Inflammatory macrophage treated with lipopolysaccharide for 4 hours (primary cell): Measurements from ENCODE around the gene RERE.
"Not testable (repeated sequence)": the region's sequence is repeated elsewhere in the genome, so short reads cannot be mapped to it uniquely, and the experiment has no call there.

Source experiments
- DNase-seq: peaks from one replicate; pipeline ENCODE4 v3.0.0-alpha.2; 2020

Gene RERE

DNA sequence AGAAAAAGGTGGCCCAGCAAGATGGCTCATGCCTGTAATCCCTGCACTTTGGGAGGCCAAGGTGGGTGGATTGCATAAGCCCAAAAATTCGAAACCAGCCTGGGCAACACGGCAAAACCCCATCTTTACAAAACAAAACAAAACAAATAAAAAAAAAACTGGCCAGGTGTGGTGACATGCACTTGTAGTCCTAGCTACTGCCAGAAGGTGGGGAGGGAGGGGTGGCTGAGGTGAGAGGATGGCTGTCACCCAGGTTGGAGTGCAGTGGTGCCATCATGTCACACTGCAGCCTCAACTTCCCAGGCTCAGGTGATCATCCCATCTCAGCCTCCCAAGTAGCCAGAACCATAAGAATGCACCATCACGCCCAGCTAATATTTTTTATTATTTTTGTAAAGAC is 22.8 kb downstream of the RERE start:
- no peak for DNase-seq

DNA sequence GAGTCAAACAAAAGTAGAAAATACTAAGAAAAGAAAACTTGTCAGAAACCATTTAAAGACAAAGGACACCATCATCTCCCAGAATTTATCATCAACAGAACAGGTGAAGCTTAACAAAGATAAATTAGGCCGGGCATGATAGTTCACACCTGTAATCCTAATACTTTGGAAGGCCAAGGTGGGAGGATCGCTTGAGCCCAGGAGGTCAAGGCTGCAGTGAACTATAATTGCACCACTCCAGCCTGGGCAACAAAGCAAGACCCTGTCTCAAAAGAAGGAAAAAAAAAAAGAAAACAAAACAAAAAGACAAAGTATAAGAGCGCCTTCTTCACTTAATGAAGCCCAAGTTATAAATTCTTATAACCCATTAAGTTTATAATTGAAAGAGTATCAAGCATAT is 25.6 kb downstream of the RERE start:
- no peak for DNase-seq

DNA sequence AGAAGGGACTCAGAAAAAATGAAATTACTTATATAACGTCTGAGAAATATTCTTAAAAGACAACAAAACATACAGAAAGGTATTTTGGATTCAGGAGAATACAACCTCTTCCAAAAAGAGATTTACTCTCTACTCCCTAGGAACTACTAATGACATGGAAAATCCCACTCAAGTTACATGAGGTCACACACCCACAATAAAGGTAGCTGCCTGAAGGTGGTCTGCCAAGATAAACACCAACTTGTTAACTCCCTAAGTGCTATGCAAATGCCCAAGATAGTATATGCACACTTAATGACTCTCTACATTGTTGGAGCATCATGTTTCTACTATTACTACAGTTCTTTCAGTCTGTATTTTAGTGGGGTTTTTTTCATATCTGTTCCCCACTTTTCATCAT is 26.5 kb downstream of the RERE start:
- no peak for DNase-seq

DNA sequence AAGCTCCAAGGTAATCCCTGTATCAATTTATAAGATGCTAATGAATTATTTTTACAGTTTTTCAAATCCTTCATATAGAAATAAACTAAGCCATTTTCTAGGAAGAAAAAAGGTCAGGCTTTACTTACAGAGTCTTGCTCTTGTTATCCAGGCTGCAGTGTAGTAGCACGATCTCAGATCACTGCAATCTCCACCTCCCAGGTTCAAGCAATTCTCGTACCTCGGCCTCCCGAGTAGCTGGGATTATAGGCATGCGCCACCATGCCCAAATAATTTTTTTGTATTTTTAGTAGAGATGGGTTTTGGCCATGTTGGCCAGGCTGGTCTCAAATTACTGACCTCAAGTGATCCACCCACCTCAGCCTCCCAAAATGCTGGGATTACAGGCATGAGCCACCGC is 27.0 kb downstream of the RERE start:
- no peak for DNase-seq

DNA sequence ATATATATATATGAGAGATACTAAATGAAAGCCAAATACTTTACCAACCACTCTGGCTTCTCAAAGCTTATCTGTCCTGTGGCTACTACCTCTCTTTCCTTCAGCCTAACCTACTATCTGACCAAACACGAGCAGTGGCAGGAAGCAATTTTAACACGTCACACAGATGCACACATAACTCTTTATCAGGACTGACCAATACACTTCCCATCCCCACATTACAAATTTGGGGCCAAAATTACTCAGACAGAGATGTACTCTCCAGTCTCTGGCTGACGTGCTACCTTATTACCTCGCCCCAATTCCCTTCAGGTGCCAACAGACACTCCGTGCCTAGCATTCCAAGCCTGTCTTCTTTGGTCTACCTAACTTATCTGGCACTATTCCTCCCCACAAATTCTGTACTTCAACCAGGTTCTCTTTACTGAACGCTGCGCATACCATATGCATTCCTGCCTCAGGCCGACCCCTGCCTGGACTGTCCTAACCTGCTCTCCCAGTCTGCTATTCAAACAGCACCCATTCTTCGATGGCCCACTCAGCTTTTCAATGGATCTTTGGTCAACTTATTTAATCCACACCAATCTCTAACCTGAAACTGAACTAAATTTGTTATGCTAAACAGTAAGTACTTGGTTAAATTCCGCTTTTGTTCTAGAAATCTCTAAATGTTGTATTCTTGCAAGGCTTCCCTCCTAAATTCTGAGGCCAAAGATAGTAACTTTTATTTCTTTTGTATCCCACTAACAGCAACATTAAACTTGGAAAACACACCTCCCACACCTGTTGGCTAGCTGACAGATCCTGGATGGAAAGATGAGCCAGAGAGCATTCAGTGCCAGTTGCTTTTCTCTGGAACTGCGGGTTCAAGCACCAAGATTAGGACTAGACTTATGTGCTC is 27.9 kb downstream of the RERE start:
- no peak for DNase-seq

DNA sequence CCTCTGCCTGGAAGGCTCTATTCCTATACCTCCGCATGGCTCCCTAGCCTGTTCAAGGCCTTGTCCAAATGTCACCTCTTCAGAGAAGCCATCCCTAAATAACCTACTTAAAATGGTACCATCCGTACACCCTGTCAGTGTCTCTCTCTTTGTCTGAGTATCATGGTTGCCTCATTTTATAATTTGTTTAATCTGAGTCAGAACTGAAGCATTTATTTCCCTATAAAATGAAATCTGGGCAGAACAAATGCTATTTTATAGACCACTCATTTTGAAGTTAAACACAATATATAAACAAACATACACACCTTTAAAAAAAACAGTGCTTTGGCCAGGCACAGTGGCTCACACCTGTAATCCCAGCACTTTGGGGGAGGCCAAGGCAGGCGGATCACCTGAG is 30.2 kb downstream of the RERE start:
- no peak for DNase-seq

DNA sequence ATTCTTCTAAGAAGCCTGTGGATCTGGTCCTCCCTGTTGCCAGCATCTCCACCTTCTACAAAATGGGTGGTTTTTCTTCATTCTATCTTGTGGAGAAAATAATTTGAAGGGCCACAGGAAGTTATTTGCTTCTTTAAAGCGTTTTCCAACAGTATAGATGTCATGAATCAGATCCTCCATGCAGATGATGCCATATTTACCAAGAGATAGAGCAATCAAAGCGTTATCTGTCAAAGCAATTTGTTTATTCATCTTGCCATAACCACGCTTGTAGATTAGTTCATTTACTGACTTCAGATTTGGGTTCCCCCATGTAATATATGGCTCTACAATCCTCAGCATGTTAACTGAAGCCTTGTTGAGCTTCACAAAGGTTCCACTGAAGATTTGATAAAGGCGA is 31.2 kb downstream of the RERE start:
- not testable (repeated sequence) for DNase-seq

DNA sequence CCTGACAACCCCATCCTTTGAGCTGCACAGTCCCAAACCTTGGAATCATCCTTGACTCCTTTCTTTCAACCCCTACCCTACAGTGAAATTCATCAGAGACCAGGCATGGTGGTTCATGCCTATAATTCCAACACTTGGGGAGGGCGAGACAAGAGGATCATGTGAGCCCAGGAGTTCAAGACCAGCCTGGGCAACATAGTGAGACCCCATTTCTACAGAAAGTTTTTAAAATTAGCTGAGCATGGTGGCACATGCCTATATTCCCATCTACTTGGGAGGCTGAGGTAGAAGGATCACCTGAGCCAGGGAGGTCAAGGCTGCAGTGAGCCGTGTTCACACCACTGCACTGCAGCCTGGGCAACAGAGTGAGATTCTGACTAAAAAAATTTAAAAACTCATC is 34.5 kb downstream of the RERE start:
- no peak for DNase-seq

DNA sequence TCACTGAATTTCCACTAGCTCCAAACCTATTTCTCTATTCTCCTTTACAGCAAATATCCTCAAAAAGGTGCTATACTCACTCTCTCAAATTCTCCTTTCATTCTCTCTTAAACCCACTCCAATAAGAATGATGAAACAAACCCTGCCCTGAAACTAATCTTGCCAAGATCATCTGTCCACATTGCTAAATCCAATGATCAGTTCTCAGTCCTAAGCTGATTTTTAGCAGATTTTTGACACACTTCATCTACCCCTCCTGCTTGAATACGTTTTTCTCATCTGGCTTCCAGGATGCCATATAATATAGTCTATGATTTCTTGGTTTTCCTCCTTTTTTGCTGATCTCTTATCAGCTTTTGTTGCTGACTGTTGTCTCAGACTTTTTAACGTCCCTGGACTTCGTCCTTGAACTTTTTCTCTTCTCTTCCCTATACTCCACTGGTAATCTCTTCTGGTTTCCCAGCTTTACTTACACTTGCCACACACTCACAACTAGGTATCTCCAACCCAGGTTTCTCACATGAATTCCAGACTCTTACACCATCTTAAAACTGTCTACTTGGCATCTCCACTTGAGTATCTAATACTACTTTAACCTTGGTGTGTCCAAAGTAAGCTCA is 35.3 kb downstream of the RERE start:
- no peak for DNase-seq

DNA sequence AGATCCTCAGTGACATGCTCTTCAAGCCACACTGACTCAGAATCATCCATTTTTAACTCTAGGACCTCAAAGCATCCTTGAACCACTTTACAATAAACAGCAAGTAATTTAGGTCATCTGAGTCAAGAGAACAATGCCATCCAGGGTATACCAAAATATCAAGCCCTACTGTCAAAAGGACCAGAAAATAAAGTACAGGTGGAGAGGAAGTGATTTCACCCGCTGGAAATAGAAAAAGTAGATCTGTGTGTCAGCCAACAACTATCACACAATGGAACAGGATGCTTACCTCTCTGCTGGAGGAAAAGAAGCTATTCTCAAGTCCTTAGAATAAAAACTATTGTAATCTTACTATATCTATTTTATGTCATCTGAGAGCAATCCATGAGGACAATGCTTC is 37.0 kb downstream of the RERE start:
- DNase-seq, result no peak

DNA sequence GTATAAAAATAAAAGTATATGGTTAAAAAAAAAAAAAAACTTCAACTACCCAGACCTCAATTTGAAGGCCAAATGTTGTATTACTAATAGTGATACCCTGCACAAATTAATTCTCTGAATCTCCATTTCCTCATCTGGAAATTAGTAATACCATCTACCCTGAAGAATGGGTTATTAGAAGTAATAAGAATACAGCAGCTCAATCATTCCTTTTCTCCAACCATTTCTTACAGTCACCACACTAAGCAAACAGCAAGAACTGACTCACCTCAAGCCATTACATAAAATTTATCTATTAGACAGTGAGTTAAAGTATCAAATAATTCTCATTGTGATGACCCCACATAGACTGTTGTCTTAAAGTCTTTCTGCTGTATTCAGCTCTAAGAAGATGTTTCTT is 39.6 kb downstream of the RERE start:
- no peak for DNase-seq

DNA sequence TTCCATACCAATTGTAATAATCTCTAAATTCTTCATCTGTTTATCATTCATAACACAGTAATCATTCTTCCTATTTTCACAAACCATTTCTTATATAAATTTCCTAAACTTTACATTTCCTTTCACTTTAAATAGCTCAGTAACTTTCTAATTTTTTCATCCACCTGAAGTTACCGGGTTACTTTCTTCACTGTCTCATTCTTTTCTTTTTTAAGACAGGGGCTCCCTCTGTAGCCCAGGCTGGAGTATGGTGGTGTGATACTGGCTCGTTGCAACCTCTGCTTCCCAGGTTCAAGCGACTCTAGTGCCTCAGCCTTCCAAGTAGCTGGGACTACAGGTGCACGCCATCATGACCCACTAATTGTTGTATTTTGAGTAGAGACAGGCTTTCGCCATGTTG is 41.3 kb downstream of the RERE start:
- no peak for DNase-seq

DNA sequence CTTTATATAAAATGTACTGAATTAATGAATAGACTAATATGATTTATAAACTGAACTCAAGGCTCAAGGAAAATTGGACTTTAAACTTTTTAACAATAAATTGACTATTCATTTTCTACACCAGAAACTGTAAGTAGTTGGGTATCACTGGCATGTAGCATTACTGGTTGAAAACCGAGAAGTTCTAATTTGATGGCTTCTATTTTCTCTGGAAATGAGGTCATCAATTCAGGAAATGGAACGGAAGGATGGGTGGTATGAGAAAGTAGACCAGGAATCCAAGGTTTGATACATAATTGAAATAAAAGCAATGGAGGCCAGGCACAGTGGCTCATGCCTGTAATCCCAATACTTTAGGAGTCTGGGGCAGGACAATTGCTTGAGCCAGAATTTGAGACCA is 50.4 kb downstream of the RERE start:
- no peak for DNase-seq

DNA sequence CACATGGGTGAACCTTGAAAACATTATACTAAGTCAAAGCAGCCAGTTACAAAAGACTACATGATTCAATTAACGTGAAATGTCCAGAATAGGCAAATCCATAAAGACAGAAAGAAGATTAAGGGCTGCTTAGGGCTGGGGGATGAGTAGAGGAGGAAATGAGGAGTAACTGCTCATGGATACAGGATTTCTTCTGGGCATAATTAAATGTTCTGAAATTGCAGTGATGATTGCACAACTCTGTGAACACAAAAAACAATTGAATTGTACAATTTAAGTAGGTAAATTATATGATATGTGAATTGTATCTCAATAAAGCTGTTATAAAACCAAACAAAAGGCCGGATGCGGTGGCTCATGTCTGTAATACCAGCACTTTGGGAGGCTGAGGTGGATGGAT is 52.2 kb downstream of the RERE start:
- no peak for DNase-seq

DNA sequence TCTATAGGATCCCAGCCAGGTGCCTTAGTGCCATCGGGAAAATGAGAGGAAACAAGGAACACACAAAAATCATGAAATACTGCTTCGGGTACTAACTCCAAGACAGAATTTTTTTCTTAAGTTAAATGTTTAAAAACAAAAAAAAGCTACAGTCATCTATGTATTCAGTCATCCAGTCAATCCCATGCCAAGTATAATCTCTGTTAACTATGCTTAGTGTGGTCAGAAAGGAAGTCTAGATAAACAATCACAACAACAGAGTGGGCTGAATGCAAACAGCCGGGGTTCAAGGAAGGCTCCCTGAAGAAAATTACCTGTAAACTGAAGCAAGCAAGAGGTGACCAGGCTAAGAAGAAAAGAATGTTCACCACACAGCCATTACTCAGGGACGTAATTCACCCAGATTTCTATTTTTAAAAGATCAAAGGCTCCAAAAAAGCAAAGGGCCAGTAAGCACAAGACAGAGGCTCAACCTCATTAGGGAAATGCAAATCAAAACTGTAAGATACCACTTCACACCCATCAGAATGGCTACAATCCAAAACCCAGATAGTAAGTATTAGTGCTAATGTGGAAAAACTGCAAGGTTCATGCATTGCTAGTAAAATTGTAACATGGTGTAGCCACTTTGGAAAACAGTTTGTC is 53.0 kb downstream of the RERE start:
- no peak for DNase-seq

DNA sequence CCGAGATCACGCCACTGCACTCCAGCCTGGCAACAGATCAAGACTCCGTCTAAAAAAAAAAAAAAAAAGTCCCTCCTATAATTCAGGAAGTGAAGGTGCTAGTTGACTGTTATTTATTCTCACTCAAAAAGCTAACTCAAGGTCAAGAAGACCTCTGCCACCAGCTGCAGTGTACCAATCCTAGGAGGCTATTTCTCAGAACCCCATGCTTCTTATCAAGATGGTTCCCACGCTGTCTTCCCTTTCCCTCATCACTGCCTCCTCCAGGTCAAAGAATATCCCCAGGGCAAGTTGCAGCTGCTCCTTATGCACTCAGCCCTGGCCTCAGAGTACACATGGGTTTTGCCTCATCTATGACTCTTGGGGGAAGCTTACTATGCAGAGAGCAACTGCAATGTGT is 53.6 kb downstream of the RERE start:
- no peak for DNase-seq

DNA sequence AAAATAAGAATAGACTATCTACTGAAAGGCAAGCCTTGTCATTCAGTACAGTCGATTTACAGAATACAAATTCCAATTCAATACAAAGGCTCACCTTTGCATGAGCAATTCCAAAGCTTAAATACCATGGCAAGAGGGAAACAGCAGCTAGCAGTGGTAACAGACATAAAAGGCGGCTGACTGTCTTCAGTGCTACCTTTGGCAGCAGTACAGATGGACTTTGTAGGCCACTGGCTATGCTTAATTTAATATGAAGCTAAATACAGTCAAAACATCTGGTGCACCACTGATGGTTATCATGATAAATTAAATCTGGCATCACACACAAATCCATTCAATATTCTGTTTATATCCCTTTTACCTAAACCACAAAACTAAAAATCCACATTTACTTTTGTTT is 62.4 kb downstream of the RERE start:
- no peak for DNase-seq

DNA sequence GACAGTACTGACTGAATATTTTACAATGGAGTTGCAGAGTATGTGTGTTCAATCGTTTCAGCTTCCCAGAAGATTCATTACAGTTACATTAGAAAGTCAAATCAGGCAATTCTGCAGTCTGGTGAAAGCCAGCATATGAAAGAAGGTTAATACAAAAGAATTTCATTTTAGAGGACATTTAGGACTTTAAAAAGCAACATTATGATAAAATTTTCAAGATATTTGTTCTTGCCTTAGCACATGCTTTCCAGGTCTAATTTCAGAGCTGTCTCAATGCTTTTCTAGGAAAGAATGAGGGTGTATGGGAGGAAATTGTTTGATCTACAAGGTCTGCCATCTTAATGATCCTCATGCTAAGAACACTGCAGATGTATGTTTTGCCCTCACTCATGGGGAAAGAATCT is 63.2 kb downstream of the RERE start:
- no peak for DNase-seq

DNA sequence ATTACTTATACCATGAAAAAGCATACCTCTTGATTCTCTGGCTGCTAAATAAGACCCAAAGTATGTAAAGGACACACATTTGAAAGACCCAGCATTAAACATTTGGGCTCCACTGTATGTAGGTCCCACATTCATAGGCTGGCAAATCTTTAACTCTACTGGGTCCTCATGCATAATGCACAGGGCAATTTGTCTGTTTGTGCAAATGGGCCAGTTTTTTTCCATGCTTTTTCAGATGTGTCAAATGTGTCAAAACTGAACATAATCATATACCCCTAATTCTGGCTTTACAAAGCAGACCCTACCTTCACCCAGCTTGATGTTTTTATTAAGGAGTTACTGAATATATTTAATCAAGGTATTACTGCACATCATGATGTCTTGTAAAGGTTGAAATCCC is 63.7 kb downstream of the RERE start:
- no peak for DNase-seq

DNA sequence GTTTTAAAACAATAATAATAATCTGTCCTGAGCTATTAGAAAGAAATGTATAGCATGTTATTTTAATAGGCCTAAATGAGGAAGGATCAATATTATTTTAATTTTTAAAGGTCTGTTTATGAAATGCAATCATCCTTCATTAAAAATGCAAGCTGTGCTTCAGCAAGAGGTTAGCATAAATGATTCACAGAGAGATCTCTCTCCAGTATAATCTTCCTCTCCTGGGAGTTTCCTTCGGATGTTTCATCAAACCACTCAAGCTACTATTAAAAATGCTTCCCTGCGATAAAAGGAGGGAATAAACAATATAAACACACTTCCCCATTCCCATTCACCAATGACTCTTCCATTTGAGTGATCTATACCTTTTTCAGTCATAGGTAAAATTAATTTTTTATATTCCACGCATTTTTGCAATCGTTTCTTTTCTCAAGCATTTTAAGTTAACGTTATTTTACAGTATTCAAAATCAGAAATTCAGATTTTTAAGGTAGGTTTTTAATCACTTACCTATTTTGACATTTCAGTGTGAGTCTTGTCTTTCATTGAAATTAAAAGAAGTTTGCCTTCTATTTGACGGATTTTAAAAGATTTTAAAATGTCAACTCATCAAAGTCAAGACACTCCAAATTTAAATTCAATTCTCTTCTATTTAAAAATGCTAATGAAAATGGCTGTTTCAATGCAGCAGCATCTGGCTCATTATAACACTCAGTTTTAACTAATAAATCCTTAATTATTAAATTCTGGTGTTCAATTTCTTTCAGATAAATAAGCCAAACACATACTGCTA is 64.3 kb downstream of the RERE start:
- no peak for DNase-seq

DNA sequence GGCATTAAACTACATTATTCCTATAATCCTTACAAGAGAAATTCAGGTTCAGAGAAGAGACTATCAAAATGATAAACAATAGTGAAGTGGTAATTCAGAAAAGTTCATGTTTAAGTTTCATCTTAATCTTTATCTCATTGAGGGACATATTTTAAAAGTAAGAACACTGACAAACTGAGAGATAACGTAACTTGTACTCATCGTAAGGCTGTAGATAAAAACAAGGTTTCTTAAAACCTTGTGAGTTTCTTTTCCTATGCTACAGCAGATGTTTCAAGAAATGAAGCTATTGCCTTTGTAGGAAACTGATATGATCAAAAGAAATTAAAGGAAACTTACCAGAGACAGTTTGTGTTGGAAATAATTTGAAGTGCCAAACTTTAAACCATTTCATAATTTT is 65.0 kb downstream of the RERE start:
- DNase-seq, result no peak

DNA sequence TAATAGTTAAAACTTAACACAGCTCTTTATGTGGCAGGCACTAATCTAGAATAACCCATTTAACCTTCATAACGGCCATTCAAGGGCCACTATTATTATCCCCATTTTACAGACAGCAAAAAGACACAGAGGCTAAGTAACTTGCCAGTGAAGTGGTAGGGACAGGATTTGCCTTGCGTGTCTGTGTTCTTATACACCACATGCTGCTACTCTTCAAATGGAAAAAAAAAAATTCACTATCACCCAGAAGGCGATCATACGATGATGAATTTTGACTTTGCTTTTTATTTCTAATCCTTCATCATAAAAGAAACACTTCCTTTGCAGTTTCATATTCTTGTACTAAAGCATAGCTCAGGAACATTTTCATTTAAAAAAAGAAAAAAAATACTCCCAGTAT is 65.5 kb downstream of the RERE start:
- no peak for DNase-seq
